GM12891 (cell line): ENCODE measurements around the gene SPOCK1.

Experiments
- PAX5 ChIP-seq: IDR thresholded peaks from 2 replicates; pipeline ENCODE4 v1.6.1; 2011; ENCODE audit warnings: low read length, moderate library complexity, mild to moderate bottlenecking; ENCODE audit not compliant: insufficient read depth, severe bottlenecking
- POLR2A ChIP-seq: IDR thresholded peaks from 2 replicates; pipeline ENCODE4 v1.6.1; 2011; ENCODE audit warnings: low read depth, low read length, control low read depth
- POLR2AphosphoS5 ChIP-seq: IDR thresholded peaks from 2 replicates; pipeline ENCODE4 v1.6.1; 2011; ENCODE audit warnings: low read depth, low read length, control low read depth
- POU2F2 ChIP-seq: IDR thresholded peaks from 2 replicates; pipeline ENCODE4 v1.6.1; 2011; ENCODE audit warnings: low read depth, mild to moderate bottlenecking, control low read depth, low read length, moderate library complexity
- SPI1 ChIP-seq: IDR thresholded peaks from 2 replicates; pipeline ENCODE4 v1.6.1; 2011; ENCODE audit warnings: low read depth, low read length, control low read depth
- TAF1 ChIP-seq: IDR thresholded peaks from 2 replicates; pipeline ENCODE4 v1.6.1; 2011; ENCODE audit warnings: low read depth, low read length, control low read depth

DNA sequence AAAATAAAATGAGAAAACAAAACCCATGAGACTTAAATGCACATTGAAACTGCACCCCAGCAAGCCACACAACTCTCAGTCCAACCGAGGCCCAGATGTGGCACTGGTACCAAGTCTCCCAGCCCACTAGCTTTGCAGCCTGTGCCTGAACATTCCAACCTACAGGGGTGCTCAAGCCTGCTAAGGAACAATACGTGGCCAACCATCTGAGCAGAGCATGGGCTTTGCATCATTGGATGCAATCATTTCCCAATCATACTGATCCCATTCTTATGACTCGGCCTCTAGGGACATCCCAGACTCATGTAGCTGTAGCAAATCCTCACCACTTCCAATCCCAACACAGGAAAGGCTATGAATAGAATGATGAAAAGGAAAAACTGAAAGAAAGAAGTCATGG, 297.2 kb downstream of the SPOCK1 start:
- TF ChIP-seq POLR2AphosphoS5 (no peak), POLR2A (no peak), TAF1 (no peak), SPI1 (no peak), POU2F2 (no peak), PAX5 (no peak)
